MCF 10A (cell line): ENCODE data around the gene HSPBP1. TPM values are rescaled to one million over a fixed set of nuclear protein-coding genes. Genes with fewer than 3 reads are reported as not detected.
"Not testable (repeated sequence)": the region's sequence is repeated elsewhere in the genome, so short reads cannot be mapped to it uniquely, and the experiment has no call there.

Experiments
- Bru-seq: library from RNA; stranded (reverse); fragments of 400-500 nt; gene quantifications from one replicate; lab custom pipeline; 2021; lab: Mats Ljungman, UMichigan
- BruChase-seq, 2 experiments: library from RNA; stranded (reverse); fragments of 400-500 nt; gene quantifications; one replicate each; lab custom pipeline; 2021; lab: Mats Ljungman, UMichigan
- BruUV-seq: library from RNA; stranded (reverse); fragments of 400-500 nt; replicated peaks from 2 replicates; lab custom pipeline; 2021; lab: Mats Ljungman, UMichigan
- CTCF ChIA-PET: fragments of 300-600 bp; sonication (Branson Sonifier 250); formaldehyde crosslinking; extraction: SDS; loops from one replicate; lab custom pipeline; 2021; ENCODE audit warnings: antibody characterized with exemption, inconsistent platforms; lab: Yijun Ruan, JAX
- POLR2A ChIA-PET: fragments of 300-600, 350-650 bp; sonication (Branson Sonifier 250); formaldehyde crosslinking; extraction: SDS; loops from one replicate; lab custom pipeline; 2020; ENCODE audit warnings: antibody characterized with exemption, inconsistent platforms; lab: Yijun Ruan, JAX
- DNase-seq: peaks from one replicate; pipeline ENCODE4 v3.0.0-alpha.2; 2018; ENCODE audit not compliant: unreplicated experiment
- H3K27ac Mint-ChIP-seq: one replicate; pipeline ENCODE4 v1.8.0; 2022; ENCODE audit warnings: mild to moderate bottlenecking, low read depth, mixed read lengths; ENCODE audit not compliant: unreplicated experiment
- H3K27me3 Mint-ChIP-seq: one replicate; pipeline ENCODE4 v1.8.0; 2022; ENCODE audit warnings: mixed read lengths; ENCODE audit not compliant: insufficient read depth, unreplicated experiment
- H3K36me3 Mint-ChIP-seq: one replicate; pipeline ENCODE4 v1.8.0; 2022; ENCODE audit warnings: mild to moderate bottlenecking, moderate library complexity, mixed read lengths; ENCODE audit not compliant: insufficient read depth, unreplicated experiment
- H3K4me1 Mint-ChIP-seq: one replicate; pipeline ENCODE4 v1.8.0; 2022; ENCODE audit warnings: mixed read lengths; ENCODE audit not compliant: insufficient read depth, unreplicated experiment
- H3K4me3 Mint-ChIP-seq: one replicate; pipeline ENCODE4 v1.8.0; 2022; ENCODE audit warnings: mild to moderate bottlenecking, moderate library complexity, mixed read lengths; ENCODE audit not compliant: unreplicated experiment
- H3K9me3 Mint-ChIP-seq: one replicate; pipeline ENCODE4 v1.8.0; 2022; ENCODE audit warnings: mixed read lengths; ENCODE audit not compliant: unreplicated experiment
- intact Hi-C: fragments of 100-400 bp; cut with micrococcal nuclease; formaldehyde crosslinking; loops from 2 replicates; pipeline ENCODE4 v1.14.1; 2022
- long read RNA-seq: library from polyadenylated mRNA; stranded (forward); transcript quantifications from one replicate; pipeline ENCODE4 v2.0.0, GENCODE V29; 2022
- total RNA-seq: library from RNA; stranded (reverse); gene quantifications from 2 replicates; pipeline ENCODE4 v1.2.3, GENCODE V29; 2022
- TF ChIP-seq, protein P1 (sequence below): fragments of 200-600 bp; IDR thresholded peaks from one replicate; pipeline ENCODE4 v1.8.0; 2022; ENCODE audit warnings: antibody characterized with exemption, mild to moderate bottlenecking; ENCODE audit not compliant: unreplicated experiment

Gene HSPBP1, protein sequence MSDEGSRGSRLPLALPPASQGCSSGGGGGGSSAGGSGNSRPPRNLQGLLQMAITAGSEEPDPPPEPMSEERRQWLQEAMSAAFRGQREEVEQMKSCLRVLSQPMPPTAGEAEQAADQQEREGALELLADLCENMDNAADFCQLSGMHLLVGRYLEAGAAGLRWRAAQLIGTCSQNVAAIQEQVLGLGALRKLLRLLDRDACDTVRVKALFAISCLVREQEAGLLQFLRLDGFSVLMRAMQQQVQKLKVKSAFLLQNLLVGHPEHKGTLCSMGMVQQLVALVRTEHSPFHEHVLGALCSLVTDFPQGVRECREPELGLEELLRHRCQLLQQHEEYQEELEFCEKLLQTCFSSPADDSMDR
- total RNA-seq = 49.2 and 53.1 TPM in 2 replicates
- percentile 57 among the genes with signal in this experiment for Bru-seq, nascent RNA
- BruChase-seq, experiment 1, labeled RNA remaining after a 6-hour chase = percentile 61 among the genes with signal in this experiment
- BruChase-seq, experiment 2, labeled RNA remaining after a 2-hour chase = percentile 49 among the genes with signal in this experiment
- long read RNA-seq, transcript HSPBP1-206 (7 exons, 1,449 nt) = minor isoform, 6 of 139 reads
- long read RNA-seq, transcript HSPBP1-202 (8 exons, 1,572 nt) = major isoform, 87 of 139 reads
- long read RNA-seq, partial matches to known transcripts = 8 of 139 reads
- long read RNA-seq, other reads (novel, unspliced or antisense) = 37 of 139 reads

DNA sequence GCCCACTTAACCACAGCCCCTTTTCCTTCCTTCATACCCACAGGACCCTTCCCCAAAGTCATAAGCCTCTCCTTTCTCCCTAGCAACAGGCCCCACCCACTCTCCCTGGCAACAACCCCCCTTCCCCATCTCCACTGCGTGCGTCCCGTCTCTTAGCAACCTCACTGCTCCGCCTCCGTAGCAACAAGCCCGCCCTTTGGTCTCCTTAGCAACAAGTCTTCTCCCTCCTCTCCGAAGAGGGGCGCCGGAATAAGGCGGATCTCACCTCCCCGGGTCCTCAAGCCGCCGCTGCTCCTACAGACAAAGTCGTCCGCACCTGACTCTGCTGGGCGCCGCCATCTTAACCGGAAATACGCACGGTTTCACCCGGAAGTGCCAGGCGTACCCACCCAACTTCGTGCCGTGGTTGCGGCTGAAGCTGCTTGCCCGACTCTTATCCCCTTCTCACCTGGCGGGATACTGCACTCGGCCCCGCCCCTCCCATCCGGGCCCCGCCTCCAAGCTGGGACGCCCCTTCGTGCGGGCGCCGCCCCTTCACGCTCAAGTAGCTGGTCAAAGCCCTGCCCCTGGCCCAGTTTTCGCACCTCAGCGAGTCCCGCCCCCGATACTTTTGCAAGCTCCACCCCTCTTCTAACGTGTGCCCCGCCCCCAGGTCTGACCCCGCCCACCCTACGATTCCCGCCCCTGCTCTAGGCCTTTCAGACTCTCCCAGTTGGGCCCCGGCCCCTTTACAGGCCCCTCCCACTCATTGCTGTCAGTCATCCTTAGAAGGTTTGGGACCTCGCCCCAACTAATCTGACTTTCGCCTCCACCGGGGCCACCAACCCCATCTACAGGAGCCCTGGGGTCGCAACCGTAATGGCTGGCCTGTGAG is at the start of gene HSPBP1:
TSS of gene HSPBP1 (minus strand) at position 341 of the 874 bp plus-strand sequence. CDS start 502 bp downstream, outside the sequence.
- peaks cover 12% of the 10 kb centered on the region for H3K27me3 Mint-ChIP-seq
- peak; percentile 98 for DNase-seq
- POLR2A ChIA-PET = interaction anchor here (0.7 to 1.9 kb wide), 15 partner anchors 12 to 355 kb away, joined by 3 to 28 read pairs (median 4); partner anchors contain the start of genes DNAAF3, KMT5C, PPP6R1 and SYT5
- peaks cover 13% of the 10 kb centered on the region for H3K36me3 Mint-ChIP-seq
- TF ChIP-seq, protein P1, sequence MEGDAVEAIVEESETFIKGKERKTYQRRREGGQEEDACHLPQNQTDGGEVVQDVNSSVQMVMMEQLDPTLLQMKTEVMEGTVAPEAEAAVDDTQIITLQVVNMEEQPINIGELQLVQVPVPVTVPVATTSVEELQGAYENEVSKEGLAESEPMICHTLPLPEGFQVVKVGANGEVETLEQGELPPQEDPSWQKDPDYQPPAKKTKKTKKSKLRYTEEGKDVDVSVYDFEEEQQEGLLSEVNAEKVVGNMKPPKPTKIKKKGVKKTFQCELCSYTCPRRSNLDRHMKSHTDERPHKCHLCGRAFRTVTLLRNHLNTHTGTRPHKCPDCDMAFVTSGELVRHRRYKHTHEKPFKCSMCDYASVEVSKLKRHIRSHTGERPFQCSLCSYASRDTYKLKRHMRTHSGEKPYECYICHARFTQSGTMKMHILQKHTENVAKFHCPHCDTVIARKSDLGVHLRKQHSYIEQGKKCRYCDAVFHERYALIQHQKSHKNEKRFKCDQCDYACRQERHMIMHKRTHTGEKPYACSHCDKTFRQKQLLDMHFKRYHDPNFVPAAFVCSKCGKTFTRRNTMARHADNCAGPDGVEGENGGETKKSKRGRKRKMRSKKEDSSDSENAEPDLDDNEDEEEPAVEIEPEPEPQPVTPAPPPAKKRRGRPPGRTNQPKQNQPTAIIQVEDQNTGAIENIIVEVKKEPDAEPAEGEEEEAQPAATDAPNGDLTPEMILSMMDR = no peak
- H3K4me1 Mint-ChIP-seq = peaks cover 34% of the 10 kb centered on the region
- peak within 1 kb of the TSS; percentile 96 for H3K4me3 Mint-ChIP-seq
- intact Hi-C loops = no loop called here
- no peaks in the 10 kb centered on the region for H3K9me3 Mint-ChIP-seq
- peak within 1 kb of the TSS; percentile 100 for H3K27ac Mint-ChIP-seq
- BruUV-seq = no TSS peak
- CTCF ChIA-PET = interaction anchor here (0.6 to 2.7 kb wide), 6 partner anchors 12 to 188 kb away, joined by 3 to 20 read pairs (median 4); partner anchors contain the start of gene PPP6R1

DNA sequence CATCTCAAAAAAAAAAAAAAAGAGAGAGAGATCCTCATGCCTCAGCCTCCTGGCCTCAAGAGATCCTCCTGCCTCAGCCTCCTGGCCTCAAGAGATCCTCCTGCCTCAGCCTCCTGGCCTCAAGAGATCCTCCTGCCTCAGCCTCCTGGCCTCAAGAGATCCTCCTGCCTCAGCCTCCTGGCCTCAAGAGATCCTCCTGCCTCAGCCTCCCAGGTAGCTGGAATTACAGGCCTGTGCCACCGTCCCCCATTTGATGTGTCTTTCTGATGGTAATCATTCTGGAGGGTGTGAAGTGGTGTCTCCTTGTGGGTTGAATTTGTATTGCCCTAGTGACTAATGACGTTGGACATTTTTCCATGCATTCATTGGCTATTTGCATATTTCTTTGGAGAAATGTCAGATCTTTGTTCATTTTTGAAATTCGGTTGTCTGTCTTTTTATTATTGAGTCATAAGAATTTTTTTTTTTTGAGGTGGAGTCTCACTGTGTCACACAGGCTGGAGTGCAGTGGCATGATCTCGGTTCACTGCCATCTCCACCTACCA is 48.9 kb upstream of the HSPBP1 start:
- ChIA-PET POLR2A (interaction anchor here (1.6 kb wide), 1 partner anchor 10 kb away, joined by 3 read pairs; no protein-coding TSS in a partner anchor), CTCF (interaction anchor here (0.7 to 1.4 kb wide), 3 partner anchors 26 to 459 kb away, joined by 3 to 7 read pairs (median 3); no protein-coding TSS in a partner anchor)
- intact Hi-C loops, H3K4me1 Mint-ChIP-seq, H3K4me3 Mint-ChIP-seq, H3K27me3 Mint-ChIP-seq, H3K27ac Mint-ChIP-seq, BruUV-seq, H3K9me3 Mint-ChIP-seq: not testable (repeated sequence)
- peaks cover 10% of the 10 kb centered on the region for H3K36me3 Mint-ChIP-seq
- peak; percentile 51 for DNase-seq

DNA sequence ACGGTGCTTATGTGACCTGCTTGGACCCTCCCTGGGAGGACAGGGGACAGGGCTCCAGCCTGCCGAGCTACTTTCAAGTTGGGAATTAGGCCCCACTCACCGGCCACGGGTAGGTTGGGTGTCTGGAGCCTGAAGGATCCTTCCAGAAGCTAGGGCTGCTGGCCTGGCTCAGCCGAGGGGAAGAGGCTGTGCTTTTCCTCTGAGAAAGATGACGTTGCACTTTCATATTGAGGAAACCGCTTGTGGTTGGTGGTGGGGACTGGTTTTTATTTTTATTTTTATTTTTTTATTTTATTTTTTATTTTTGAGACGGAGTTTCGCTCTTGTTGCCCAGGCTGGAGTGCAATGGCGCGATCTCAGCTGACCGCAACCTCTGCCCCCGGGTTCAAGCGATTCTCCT is 45.3 kb upstream of the HSPBP1 start, which contains the start of gene TMEM150B:
TSS of gene TMEM150B (minus strand) at position 170 of the 400 bp plus-strand sequence. CDS start 4,305 bp downstream, outside the sequence.
- H3K4me1 Mint-ChIP-seq = peaks cover 12% of the 10 kb centered on the region
- CTCF ChIA-PET = interaction anchor here (0.7 to 1.6 kb wide), 2 partner anchors 15 to 23 kb away, joined by 4 to 11 read pairs; no protein-coding TSS in a partner anchor
- no peaks in the 10 kb centered on the region for H3K9me3 Mint-ChIP-seq
- no TSS peak for BruUV-seq
- peaks cover 27% of the 10 kb centered on the region for H3K27me3 Mint-ChIP-seq
- no peak for DNase-seq
- H3K4me3 Mint-ChIP-seq = no peak within 1 kb of the TSS
- POLR2A ChIA-PET = interaction anchor here (0.9 to 1.5 kb wide), 4 partner anchors 11 to 59 kb away, joined by 3 to 4 read pairs (median 3); partner anchors contain the start of genes KMT5C and TMEM238
- intact Hi-C loops = no loop called here
- H3K36me3 Mint-ChIP-seq = peaks cover 10% of the 10 kb centered on the region
- no peak within 1 kb of the TSS for H3K27ac Mint-ChIP-seq
- TF ChIP-seq, protein P1 = no peak
